Common myeloid progenitor, CD34-positive (primary cell): ENCODE measurements around the gene SLC4A9.

ENCODE experiments used
- CTCF ChIA-PET: fragments of 350-600 bp; sonication (Branson Sonifier 250); formaldehyde crosslinking; loops from one replicate; lab custom pipeline; 2021; ENCODE audit warnings: antibody characterized with exemption; lab: Charles Lee
- POLR2A ChIA-PET: fragments of 350-600 bp; sonication (Branson Sonifier 250); formaldehyde crosslinking; loops from one replicate; lab custom pipeline; 2021; ENCODE audit warnings: antibody characterized with exemption; lab: Charles Lee
- DNase-seq, 3 donors: peaks; one replicate each; pipeline versions ENCODE4 v3.0.0 to v3.0.0-alpha.2; 2013
- H3K27ac ChIP-seq, 2 experiments: 1 replicate in 1 of 2; 2 replicates in 1 of 2; pipeline ENCODE4 v1.7.0; 2013; ENCODE audit warnings: inconsistent platforms in 2 of 2, low read length in 2 of 2, mild to moderate bottlenecking in 2 of 2, low read depth in 1 of 2, moderate library complexity in 1 of 2; ENCODE audit not compliant: severe bottlenecking in 2 of 2, insufficient read depth in 1 of 2, poor library complexity in 1 of 2
- H3K27me3 ChIP-seq, 5 experiments: replicated peaks in 2 of 5; 1 replicate in 3 of 5; 2 replicates in 2 of 5; pipeline versions ENCODE4 v1.6.1 to v1.7.0; 2013; ENCODE audit warnings: low read length in 4 of 5, mild to moderate bottlenecking in 2 of 5, moderate library complexity in 2 of 5, inconsistent platforms in 1 of 5; ENCODE audit not compliant: insufficient read depth in 5 of 5, control insufficient read depth in 4 of 5
- H3K36me3 ChIP-seq, 4 experiments: 1 replicate in 2 of 4; 2 replicates in 2 of 4; pipeline versions ENCODE4 v1.6.1 to v1.7.0; 2013; ENCODE audit warnings: low read length in 3 of 4, control low read depth in 1 of 4, mild to moderate bottlenecking in 1 of 4; ENCODE audit not compliant: control insufficient read depth in 4 of 4, insufficient read depth in 4 of 4
- H3K4me1 ChIP-seq, 4 experiments: 1 replicate in 3 of 4; 2 replicates in 1 of 4; pipeline versions ENCODE4 v1.6.1 to v1.7.1; 2013; ENCODE audit warnings: low read length in 3 of 4, mild to moderate bottlenecking in 3 of 4, control low read depth in 1 of 4, inconsistent platforms in 1 of 4, moderate library complexity in 1 of 4; ENCODE audit not compliant: control insufficient read depth in 4 of 4, insufficient read depth in 4 of 4; ENCODE audit errors: control extremely low read depth in 1 of 4
- H3K4me3 ChIP-seq, 7 experiments: 1 replicate in 4 of 7; 2 replicates in 3 of 7; pipeline versions ENCODE4 v1.5.1 to v1.7.0; 2013; ENCODE audit warnings: mild to moderate bottlenecking in 7 of 7, low read length in 6 of 7, moderate library complexity in 6 of 7, inconsistent platforms in 2 of 7, low read depth in 2 of 7, control low read depth in 1 of 7; ENCODE audit not compliant: insufficient read depth in 4 of 7, control insufficient read depth in 1 of 7; ENCODE audit errors: extremely low read depth in 1 of 7
- H3K9me3 ChIP-seq, 5 experiments: 1 replicate in 4 of 5; 2 replicates in 1 of 5; pipeline versions ENCODE4 v1.6.1 to v1.7.1; 2013; ENCODE audit warnings: low read length in 4 of 5, mild to moderate bottlenecking in 2 of 5, inconsistent platforms in 1 of 5, low read depth in 1 of 5, moderate library complexity in 1 of 5; ENCODE audit not compliant: control insufficient read depth in 4 of 5, insufficient read depth in 2 of 5; ENCODE audit errors: control extremely low read depth in 1 of 5
- WGBS: methylation state at CpG from one replicate; pipeline ENCODE4 v1.1.5; 2013; ENCODE audit not compliant: insufficient coverage; 5-methylcytosine and 5-hydroxymethylcytosine counted together

The SLC4A9 gene

DNA sequence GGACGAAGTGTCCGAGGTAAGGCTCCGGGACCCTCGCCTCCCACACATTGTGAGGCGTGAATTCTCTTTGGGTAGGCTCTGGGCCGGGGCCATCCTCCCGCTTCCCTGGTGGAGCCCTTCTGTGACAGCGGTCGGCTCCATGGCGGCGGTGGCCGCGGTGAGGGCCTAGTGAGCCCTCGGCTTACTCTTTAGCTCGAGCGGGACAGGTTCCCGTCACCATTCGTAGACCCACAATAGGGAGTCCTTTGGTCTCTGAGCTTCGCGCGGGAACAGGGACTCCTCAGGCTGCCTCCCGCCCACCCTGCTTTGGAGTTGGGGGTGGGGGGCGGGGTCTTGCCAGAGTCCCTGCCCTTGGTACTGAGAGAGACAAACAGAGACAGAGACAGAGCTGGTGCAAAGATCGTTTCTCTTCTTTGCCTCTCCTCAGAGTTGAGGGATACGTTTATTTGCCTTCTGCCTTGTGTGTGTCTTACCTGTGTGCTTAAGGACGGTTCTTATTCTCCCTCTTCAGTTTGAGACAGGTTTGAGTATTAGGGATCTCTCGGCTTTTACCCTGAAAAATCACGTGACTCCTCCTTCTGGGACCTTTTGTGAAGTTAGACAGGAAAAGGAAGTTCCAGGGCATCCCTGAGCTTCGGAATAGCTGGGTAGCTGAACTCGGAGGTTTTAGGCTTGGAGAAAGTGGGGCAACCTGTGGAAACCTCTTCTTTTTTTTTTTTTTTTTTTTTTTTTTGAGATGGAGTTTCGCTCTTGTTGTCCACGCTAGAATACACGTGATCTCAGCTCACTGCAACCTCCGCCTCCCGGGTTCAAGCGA, 42.5 kb downstream of the SLC4A9 start:
- Histone ChIP-seq H3K36me3 (peaks cover 0 to 12% (median 4%) of the 10 kb centered on the region in 4 experiments), H3K27me3 (no peaks in the 10 kb centered on the region), H3K4me1 (peaks cover 6 to 32% (median 25%) of the 10 kb centered on the region in 4 experiments), H3K9me3 (no peaks in the 10 kb centered on the region), H3K4me3 (peak overlapping the region; percentile 79 to 100 (median 87)), H3K27ac (peak overlapping the region; percentile 81 to 91)
- 0% methylated on average over 23 of the region's 36 CpGs for WGBS
- ChIA-PET POLR2A (interaction anchor here (0.6 to 1.8 kb wide), 4 partner anchors 23 to 897 kb away, joined by 3 to 5 read pairs (median 3); partner anchors contain the start of gene EIF4EBP3), CTCF (interaction anchor here (1.3 to 1.6 kb wide), 4 partner anchors 9 to 161 kb away, joined by 3 to 4 read pairs (median 4); no protein-coding TSS in a partner anchor)
- DNase-seq, result peak; percentile 66 to 81 (median 78)

DNA sequence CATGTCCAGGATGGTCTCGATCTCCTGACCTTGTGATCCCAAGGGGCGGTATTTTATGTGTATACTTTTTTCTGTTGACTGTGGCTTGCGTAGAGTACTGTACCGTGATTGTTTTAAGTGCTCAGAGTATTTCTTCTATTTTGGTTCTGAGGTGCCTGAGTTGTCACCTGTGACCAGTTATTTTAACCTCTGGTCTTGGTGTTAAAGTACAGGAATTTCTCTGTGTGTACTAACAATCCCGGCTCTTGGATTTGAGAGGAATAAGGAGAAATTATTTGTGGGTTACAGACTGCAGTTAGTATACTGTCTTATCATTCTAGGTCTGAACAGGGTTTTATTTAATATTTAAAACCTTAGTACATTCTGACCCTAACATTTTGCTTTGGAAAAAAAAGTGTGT, 43.6 kb downstream of the SLC4A9 start:
- Histone ChIP-seq H3K36me3 (peaks cover 0 to 12% (median 4%) of the 10 kb centered on the region in 4 experiments), H3K27ac (peak overlapping the region in 1 of 2 experiments; percentile 91), H3K27me3 (no peaks in the 10 kb centered on the region), H3K4me3 (peak overlapping the region in 5 of 7 experiments; percentile 86 to 100 (median 99)), H3K4me1 (peaks cover 6 to 32% (median 25%) of the 10 kb centered on the region in 4 experiments), H3K9me3 (no peaks in the 10 kb centered on the region)
- ChIA-PET POLR2A (no interaction called here), CTCF (no interaction called here)
- WGBS, result 86% methylated on average over 3 of the region's 5 CpGs
- no peak for DNase-seq

DNA sequence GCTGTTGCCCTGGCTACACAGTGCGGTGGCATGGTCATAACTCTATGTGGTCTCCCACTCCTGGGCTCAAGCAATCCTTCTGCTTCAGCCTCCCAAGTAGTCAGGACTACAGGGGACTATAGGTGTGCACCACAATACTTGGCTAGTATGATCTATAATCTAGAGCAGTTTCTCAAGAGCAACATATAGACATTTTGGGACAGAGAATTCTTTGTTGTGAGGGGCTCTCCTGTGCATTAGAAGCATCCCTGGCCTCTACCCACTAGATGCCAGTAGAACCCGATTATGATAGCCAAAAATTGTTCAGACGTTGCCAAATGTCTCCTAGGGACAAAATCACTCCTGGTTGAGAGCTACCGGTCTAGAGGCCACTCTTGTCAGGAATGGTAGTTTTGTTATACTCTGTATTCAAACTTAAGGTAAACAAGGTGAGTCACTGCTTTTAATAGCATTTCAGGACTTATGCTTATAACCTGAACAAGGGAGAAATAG, 48.8 kb downstream of the SLC4A9 start:
- POLR2A ChIA-PET, result no interaction called here

DNA sequence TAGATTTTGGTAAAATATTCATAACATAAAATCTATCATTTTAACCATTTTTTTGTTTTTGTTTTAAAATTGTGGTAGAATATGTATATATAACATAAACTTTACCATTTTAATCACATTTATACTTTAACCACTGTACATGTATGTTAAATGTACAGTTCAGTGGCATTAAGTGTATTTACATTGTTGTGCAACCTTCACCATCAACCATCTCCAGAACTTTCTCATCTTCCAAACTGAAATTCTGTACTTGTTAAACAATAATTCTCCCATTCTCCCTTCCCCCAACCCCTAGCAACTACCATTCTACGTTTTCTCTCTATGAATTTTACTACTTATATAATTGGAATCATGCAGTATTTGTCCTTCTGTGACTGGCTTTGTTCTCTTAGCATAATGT, 53.2 kb downstream of the SLC4A9 start:
- ChIA-PET POLR2A (no interaction called here), CTCF (no interaction called here)
- H3K27ac ChIP-seq, result no peak overlapping the region
- H3K27me3 ChIP-seq, result no peaks in the 10 kb centered on the region
- H3K4me3 ChIP-seq, result no peak overlapping the region
- no peaks in the 10 kb centered on the region for H3K9me3 ChIP-seq
- H3K4me1 ChIP-seq, result peaks cover 0 to 2% (median under 1%) of the 10 kb centered on the region in 4 experiments
- H3K36me3 ChIP-seq, result peaks cover 0 to 3% (median 1%) of the 10 kb centered on the region in 4 experiments
- no peak for DNase-seq
- no CpG with 5 or more reads among the region's 1 CpG for WGBS

More for the DNA sequence above, 48.8 kb downstream of the SLC4A9 start:
- 97% methylated on average over 4 of the region's 4 CpGs for WGBS
- CTCF ChIA-PET, result no interaction called here
- H3K36me3 ChIP-seq, result peaks cover 0 to 12% (median 4%) of the 10 kb centered on the region in 4 experiments
- H3K4me1 ChIP-seq, result peaks cover 0 to 16% (median 9%) of the 10 kb centered on the region in 4 experiments
- H3K9me3 ChIP-seq, result no peaks in the 10 kb centered on the region
- H3K27me3 ChIP-seq, result no peaks in the 10 kb centered on the region
- H3K4me3 ChIP-seq, result no peak overlapping the region
- no peak overlapping the region for H3K27ac ChIP-seq
- DNase-seq, result no peak

DNA sequence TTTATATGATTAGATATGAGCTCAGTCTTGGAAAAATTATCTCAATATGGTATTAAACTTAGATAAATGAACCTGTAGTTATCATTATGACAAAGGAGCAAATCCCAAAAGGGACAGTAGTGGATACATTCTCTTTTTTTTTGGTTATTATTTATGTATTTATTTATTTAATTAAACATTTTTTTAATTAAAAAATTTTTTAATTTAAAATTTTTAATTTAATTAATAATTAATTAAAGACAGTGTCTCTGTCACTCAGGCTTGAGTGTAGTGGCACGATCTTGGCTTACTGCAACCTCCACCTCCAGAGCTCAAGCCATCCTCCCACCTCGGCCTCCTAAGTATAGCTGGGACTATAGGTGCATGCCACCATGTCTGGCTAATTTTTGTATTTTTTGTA, 57.2 kb downstream of the SLC4A9 start:
- no CpG with 5 or more reads among the region's 2 CpGs for WGBS

DNA sequence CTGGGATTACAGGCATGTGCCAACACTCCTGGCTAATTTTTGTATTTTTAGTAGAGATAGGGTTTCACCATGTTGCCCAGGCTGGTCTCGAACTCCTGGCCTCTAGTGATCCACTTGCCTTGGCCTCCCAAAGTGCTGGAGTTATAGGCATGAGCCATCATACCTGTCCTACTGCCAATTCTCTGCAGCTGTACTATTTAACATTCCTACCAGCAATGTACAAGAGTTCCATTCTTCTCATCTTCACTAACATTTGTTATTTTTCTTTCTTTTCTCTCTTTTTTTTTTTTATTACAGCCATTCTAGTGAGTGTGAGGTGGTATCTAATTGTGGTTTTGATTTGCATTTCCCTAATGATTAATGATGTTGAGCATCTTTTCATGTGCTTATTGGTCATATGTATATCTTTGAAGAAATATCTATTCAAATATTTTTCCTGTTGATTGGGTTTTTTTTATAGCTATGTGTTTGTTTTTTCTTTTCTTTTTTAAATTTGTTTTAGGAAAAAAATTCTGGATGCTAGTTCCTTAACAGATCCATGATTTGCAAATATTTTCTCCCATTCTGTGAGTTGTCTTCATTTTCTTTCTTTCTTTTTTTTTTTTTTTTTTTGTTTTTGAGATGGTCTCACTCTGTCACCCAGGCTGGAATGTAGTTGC, 59.0 kb downstream of the SLC4A9 start:
- Histone ChIP-seq H3K36me3 (peaks cover 0 to 3% (median 2%) of the 10 kb centered on the region in 4 experiments), H3K27me3 (no peaks in the 10 kb centered on the region), H3K4me3 (no peak overlapping the region), H3K27ac (no peak overlapping the region), H3K9me3 (no peaks in the 10 kb centered on the region), H3K4me1 (peaks cover 0 to 12% (median 5%) of the 10 kb centered on the region in 4 experiments)
- WGBS, result 100% methylated on average over 1 of the region's 1 CpG
- CTCF ChIA-PET, result interaction anchor here (1.5 kb wide), 1 partner anchor 10 kb away, joined by 4 read pairs; no protein-coding TSS in a partner anchor
- POLR2A ChIA-PET, result interaction anchor here (0.6 kb wide), 1 partner anchor 13 kb away, joined by 4 read pairs; no protein-coding TSS in a partner anchor
- no peak for DNase-seq

More for the DNA sequence above, 57.2 kb downstream of the SLC4A9 start:
- Histone ChIP-seq H3K27me3 (no peaks in the 10 kb centered on the region), H3K4me3 (no peak overlapping the region), H3K36me3 (peaks cover 0 to 3% (median 2%) of the 10 kb centered on the region in 4 experiments), H3K27ac (no peak overlapping the region), H3K9me3 (no peaks in the 10 kb centered on the region), H3K4me1 (peaks cover 0 to 12% (median 5%) of the 10 kb centered on the region in 4 experiments)
- POLR2A ChIA-PET, result no interaction called here
- no peak for DNase-seq
- CTCF ChIA-PET, result interaction anchor here (0.6 to 0.7 kb wide), 2 partner anchors 27 to 344 kb away, joined by 3 read pairs; no protein-coding TSS in a partner anchor
